SIG-M5 treated with dmso at 0.1 percent for 504 hours (cell line): Measurements from ENCODE around the gene B4GALT4.
A peak's percentile ranks its signal among the peaks of the same experiment; 100 is the strongest.
"Not testable (repeated sequence)": the region's sequence is repeated elsewhere in the genome, so short reads cannot be mapped to it uniquely, and the experiment has no call there.

Experiments used
- DNase-seq: peaks from one replicate; lab custom pipeline; 2025; ENCODE audit not compliant: unreplicated experiment; lab: John Stamatoyannopoulos, UW

The B4GALT4 gene

DNA sequence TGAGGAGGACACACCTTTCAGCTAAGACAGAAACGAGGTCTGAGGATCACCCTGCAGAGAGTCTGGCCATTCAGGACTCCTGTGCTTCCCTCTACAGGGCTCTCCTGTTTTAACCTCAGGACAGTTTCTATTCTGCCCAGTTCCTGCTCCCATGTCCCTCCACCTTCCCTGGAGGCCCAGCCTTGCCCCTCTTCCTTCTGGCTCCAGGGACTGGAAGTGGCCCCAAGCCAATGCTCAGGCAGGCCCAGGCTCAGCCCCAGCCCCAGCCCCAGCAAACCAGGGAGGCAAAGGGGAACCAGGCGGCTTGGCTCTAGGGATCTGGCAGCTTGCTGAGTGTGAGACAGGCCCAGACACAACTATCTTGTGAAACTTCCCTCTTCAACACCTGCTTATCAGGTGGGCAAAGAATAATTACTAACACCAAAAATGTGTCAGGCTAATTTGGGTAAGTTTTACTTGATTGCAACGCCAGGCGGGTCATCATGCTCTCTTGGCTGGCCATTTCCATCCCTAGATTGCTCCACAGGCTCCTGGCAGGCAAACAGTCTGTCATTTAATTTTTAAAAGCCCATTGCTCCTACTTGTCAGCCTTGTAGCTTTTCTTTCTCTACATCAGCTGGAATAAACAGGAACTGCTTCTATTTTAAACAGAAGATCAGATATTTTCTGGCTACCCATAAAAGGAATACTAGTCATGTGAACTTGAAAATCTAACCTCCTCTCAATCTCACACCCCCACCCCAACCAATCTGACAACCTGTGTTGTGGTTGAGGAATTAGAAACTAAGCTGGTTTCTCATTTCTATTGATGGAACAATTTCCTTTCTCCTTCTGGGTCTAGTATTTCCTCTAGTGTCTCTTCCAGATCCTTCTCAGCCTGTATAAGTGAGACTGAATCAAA, 33.8 kb downstream of the B4GALT4 start:
- no peak for DNase-seq

DNA sequence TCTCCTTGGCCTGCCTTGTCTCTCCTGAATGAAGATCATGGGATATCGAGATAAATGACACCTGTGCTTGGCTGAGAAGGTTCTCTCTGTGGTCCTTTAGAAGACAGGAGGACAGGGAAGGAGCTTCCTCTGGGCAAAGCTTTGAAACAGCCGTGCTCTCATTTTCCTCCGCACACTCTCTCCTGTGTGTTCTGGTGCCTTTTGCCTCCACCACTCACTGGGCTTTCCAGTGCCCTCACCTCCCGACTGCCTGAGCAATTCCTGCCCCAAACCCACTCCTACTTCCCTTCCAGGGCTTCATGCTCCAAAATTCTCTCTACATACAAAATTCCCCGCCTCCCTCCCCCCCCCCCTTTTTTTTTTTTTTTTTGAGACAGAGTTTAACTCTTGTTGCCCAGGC, 35.0 kb downstream of the B4GALT4 start:
- no peak for DNase-seq

DNA sequence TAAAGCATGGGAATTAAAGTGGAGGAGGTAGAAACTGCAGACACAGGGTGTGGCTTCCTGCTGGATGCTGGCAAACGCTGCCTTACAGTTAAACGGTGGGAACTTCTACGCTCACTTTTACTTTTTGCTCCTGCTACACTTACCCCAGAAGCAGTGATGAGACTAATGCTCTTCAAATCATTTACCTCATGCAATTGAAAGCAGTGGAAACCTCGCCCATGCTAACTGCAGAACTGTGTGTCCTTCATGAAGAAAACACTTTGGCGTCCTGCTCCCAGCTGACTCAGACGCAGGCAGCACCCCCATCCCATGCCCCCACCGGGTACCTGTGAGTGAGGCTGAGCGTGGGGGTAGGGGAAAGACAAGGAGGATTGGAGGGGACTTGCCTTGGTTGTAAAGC, 35.5 kb downstream of the B4GALT4 start:
- no peak for DNase-seq

DNA sequence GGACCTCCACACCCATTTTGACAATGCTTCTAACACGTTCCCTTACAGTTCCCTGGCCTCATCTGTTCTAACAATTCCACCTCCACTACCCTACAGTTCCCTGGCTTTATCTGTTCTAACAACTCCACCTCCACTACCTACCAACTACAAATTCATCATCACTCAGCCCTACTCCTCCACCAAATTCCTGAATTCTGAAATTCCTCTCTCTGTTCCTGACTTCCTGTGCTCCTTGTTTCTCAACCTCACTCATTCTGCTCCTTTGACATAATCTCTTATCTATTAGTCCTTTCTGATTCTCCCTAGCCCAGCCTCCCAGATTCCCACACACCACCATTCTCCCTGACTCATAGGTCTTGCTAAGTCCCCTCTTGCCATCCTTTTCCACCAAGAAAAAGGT, 44.8 kb downstream of the B4GALT4 start:
- no peak for DNase-seq

DNA sequence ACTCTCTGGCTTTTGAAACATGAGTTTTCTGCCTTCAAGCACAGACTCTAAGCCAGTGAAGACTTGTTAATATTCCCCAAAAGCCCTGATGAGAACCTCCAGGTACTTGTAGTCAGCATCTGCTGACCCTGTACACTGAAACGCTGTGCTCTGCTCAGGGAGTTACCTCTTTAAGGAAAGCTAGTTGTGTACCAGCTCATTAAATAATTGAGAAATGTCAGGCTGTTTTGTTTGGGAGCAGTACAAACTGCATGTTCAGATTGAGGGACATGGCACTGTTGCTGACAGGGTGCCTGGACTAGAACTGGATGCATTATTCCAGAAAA, 45.6 kb downstream of the B4GALT4 start:
- DNase-seq, result no peak

DNA sequence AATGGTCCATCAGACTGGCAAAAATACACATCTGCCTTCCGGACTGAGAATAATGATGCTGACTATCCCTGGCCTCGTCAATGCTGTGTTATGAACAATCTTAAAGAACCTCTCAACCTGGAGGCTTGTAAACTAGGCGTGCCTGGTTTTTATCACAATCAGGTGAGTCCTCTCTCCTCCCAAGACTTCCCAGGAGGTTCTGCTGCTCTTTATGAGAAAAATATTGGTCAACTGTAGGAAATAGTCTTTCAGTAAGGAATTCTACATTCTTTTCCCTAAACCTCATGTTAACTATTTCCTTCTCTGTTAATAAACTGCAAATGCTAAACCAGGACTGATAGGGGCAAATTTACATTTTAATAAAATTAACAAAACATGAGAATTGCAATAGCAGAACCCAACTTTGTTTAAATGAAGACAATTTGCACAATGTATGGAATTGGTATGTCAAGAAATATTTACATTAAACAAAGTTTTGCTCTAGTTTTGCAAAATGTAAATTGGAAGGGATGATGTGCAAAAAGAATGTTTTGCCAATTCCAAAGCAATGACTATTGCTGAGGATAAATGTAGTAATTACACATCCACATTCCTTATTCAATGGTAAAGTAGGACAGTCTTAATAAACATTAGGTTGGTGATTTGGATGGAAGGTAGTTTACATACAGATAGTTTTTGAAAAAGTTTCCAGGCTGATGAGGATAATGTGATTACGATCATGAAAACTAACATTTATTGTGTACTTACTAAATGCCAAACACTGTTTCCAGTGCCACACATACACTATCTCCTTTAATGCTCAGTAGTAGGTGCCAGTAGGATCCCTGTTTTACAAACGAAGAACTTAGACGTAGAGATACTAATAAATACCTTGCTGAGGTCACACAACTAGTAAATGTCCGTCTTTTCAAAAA, 46.2 kb downstream of the B4GALT4 start:
- DNase-seq, result no peak

DNA sequence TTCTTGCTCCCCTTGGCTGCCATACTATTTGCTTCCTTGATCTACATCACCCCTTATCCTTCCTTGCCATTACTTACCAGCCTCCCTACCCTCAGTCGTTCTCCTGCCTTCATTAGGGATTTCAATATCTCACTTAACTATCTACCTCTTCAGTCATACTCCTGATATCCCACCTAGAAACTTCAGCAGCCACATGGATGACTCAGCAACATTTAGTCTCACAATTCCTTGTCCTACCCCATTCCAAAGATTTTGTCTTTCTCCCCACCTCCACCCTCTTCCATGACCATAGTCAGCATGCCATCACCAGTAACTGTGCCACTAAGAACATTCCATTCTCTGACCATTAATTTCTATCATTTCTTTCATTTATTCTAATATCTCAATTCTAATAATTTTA, 48.9 kb downstream of the B4GALT4 start:
- no peak for DNase-seq

DNA sequence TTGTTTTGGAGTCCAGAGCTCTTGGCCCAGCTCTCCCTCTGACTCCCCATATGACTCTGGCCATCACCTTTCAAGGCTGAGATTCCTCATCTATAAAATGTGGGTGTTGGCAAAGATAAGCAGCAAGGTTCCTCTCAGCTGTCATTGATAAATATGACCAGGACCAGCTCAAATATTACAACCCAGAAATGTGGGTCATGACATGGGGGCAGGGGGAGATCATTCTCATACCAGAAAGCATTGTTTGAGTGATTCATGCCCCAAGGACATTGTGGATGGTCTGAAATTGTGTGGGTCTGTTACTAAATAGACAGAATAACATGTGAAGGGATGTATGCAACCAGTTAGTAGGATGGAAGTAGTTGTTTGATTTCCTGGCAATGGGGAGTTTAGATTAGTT, 53.4 kb downstream of the B4GALT4 start:
- DNase-seq, result no peak

DNA sequence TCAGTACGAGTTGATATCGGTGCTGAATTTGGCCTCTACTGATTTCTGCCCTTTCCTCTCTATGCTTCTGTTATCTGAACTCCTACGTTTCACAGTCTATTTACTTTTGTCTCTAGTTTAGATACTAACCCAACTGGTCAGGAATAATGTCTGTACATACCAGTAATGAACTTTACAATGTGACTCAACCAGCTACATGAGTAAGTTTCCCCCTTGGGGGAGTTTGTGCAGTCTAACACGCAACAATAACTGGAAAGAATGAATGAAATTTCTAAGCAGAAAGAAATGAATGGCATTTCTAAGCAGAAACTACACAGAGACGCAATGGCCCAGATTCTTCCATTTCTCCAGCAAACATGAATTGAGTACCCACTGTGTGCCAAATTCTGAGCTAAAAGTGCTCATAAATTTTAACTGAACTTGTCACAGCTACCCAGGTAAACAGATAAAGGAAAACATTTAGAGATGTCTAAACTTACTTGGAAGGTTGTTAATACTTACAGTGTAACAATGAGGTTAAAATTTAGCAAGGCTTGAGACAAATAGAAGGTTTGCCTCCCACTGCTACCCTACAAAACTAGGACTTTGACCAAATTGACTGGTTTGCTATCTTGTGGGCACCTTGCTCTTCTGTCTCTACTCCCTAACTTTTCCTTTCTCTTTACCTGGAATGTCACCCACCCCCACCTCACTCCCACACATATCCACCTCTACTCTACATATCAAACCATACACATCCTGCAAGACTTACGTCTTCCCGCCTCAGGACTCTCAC, 55.7 kb downstream of the B4GALT4 start:
- DNase-seq, result peak; percentile 46

DNA sequence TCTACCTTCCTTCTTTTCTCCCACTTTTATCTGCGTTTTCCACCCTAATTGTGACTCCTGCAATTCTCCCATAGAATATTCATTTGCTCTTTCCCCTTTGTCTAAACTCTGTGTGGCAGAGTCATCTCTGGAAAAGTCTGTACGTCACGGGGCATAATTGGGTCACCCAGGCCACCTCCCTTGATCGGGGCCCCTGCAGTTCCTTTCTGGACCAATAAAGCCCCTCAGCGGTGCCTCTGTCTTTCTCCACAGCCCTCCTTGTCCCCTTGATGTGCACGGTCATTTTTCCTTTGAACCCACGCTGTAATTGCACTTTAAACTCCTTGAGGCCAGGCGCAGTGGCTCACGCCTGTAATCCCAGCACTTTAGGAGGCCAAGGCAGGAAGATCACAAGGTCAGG, 56.6 kb downstream of the B4GALT4 start:
- no peak for DNase-seq

DNA sequence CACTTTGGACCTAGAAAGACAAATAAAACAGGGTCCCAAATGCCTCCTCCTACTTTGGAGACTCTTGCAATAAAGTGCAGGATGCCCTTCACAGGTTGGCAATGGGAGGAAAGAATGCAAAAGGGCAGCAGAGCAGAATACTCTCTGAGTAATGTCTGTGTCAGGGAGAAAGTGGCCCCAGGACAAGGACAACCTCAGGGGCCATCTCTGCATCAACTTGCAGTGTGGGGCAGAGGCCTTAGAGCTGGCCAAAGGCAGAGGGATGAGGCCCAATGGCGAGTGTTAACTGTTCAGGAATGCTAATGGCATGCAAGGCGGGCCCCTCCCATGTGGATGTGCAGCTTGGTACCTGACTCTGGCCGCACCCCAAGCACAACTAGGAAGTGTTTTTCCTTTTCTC, 58.9 kb downstream of the B4GALT4 start:
- no peak for DNase-seq

DNA sequence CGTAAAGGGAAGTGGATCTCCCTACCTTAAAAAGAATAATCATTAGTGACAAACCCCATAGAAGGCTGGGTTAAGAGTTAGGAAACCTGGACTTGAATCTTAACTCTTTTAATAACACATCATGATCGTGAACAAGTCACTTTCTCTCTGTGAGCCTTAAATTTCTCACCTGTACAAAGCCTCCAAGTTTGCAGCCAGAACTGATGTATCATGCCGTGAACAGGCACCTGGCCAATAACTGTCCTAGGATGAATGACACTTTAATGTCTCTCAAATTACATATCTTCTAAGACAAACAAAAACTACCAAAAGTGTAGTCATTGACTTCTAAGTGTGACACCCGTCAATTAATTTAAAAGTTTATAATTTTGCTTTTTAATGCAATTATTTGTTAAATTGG, 63.4 kb downstream of the B4GALT4 start:
- DNase-seq, result no peak

DNA sequence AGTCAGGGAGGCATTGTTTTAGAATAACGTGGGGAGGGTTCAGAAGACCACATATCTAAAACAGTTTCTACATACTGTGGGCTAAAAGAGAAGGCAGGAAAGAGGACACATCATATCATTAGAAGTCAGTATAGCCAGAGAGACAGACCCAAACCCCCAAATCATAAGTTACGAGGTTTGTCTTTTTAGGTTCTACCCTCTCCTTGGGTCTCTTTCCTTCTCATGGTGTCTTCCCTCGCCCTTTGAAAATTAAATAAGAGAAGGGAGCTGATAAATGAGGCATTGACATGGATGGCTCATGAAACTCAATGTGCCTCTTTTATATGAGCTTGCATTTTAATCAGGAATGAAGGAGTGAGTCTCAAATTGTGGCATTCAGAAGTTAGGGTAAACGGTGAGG, 63.9 kb downstream of the B4GALT4 start:
- no peak for DNase-seq

DNA sequence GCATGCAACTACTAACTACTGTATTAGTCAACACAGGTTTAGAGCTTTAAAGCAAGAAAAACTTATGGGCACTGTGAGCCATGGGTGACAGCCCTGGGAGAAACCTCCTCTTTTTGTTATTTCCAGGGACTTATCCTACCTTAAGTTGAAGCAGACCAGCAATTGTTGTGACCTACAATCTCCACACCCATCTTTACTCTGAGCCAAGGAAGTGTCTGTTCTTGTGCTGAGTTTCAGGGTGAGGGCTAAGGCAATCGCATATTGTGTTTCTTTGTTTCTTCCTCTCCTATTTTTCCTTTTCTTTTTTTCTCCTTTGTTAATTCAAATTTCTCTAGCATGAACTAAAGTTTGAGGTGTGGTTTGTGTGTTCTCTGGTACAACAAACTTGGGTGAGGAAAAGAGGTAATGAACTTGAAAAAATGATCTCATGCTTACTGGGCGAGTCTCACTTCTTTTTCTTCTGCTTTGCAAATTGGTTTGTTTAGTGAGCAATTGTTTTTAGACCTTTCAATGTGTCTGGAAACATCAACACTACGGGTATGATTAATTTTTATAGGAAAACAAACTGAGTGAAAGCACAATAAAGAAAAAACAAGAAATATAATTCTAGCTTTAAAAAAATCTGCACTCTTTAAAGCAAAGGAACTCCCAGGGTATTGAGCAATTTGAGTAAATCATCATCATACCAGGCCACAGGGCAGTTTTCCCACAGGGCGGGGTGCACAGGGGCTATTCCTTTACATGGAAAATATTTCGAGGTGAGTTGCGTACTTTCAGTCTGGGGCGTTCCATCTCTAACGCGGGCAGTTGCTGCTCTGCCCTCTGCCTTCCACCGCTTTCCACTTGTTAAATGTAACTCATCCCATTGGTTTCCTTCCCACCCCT, 64.6 kb downstream of the B4GALT4 start:
- no peak for DNase-seq

DNA sequence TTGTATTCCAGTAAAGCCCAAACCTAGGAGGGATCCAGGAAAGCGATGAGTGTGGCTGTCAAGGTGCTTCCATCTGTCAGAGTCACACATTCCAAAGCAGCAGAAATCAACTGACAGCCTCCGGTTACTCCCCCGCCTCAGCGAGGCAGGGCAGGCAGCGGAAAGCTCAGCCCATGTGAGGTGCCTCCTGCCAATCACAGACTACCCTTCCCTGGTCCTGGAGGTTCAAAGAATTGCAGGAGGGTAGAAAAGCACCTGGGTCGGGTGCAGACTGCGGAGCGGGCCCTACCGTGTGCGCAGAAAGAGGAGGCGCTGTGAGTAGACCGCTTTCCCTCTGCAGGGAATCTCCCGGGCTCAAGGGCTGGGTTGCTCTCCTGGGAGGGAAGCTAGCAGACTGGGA, 67.4 kb downstream of the B4GALT4 start, which contains the start of gene UPK1B:
Gene UPK1B (plus strand): TSS at position 274 of the 400 bp plus-strand sequence. CDS start 13,144 bp downstream, outside the sequence.
- no peak for DNase-seq

DNA sequence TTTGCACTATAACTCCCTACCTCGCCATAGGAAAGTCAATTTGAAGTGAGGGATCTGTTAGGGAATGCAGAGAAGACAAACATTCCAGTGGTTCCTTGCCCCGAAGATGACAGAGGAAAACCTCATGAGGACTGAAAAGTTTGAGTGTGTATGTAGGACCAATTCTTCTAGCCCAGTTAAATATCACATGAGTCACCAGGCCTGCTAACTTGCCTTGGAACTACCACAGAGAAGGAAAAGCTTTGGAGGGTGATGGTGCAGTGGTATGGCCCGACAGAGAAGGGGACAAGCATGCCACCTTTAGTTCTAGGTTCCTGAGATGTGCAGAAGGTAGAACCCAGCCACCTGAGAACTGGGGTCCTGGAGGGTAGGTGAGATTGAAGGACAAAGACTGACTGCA, 69.9 kb downstream of the B4GALT4 start:
- no peak for DNase-seq

DNA sequence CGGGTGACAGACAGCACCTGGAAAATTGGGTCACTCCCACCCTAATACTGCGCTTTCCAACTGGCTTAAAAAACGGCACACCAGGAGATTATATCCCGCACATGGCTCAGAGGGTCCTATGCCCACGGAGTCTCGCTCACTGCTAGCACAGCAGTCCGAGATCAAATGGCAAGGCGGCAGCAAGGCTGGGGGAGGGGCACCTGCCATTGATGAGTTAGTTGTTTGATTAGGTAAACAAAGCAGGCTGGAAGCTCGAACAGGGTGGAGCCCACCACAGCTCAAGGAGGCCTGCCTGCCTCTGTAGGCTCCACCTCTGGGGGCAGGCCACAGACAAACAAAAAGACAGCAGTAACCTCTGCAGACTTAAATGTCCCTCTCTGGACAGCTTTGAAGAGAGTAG, 75.9 kb downstream of the B4GALT4 start:
- DNase-seq, result not testable (repeated sequence)
